Mononuclear cell (primary cell): ENCODE measurements around the gene PCAT7. TPM values are rescaled to one million over a fixed set of nuclear protein-coding genes. Genes with fewer than 3 reads are reported as not detected.
"Not testable (repeated sequence)": the region's sequence is repeated elsewhere in the genome, so short reads cannot be mapped to it uniquely, and the experiment has no call there.

Experiments used
- H3K27me3 ChIP-seq: 2 replicates; pipeline ENCODE4 v1.6.0; 2011; ENCODE audit warnings: low read length, control low read depth; ENCODE audit not compliant: insufficient read depth
- H3K4me1 ChIP-seq: 2 replicates; pipeline ENCODE4 v1.5.1; 2011; ENCODE audit warnings: mild to moderate bottlenecking, low read length, control low read depth; ENCODE audit not compliant: insufficient read depth
- H3K4me3 ChIP-seq: 2 replicates; pipeline ENCODE4 v1.5.1; 2011; ENCODE audit warnings: mild to moderate bottlenecking, low read length, moderate library complexity
- H3K9me3 ChIP-seq: 2 replicates; pipeline ENCODE4 v1.5.1; 2011; ENCODE audit warnings: low read depth, mild to moderate bottlenecking, control low read depth, low read length
- total RNA-seq: library from RNA; depleted of rRNA; stranded (reverse); fragments of >200 nt; gene quantifications from one replicate; pipeline ENCODE4 v1.2.3, GENCODE V29; 2012

The PCAT7 gene
- total RNA-seq, 1 donor = not detected

DNA sequence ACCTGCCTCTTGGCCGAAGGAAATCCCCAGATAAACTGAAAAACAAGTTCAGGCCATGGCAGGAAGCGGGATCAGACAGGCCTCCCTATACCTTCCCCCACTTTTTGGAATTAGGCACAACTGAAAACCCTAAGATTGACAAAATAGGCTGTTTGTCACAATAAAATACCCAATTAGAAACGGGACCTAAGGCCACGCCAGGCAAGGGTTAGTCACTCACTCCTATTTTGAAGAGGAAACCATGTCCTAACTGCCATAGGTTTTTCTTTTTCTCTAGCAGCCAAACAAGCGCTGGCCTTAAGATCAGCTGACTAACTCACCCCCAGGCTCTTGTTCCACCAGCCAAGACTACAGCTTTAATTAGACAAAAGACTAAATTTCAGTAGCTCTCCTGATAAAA, 26.8 kb downstream of the PCAT7 start:
- Histone ChIP-seq H3K4me3 (no peak overlapping the region), H3K4me1 (peaks cover 6% of the 10 kb centered on the region), H3K9me3 (no peaks in the 10 kb centered on the region)

DNA sequence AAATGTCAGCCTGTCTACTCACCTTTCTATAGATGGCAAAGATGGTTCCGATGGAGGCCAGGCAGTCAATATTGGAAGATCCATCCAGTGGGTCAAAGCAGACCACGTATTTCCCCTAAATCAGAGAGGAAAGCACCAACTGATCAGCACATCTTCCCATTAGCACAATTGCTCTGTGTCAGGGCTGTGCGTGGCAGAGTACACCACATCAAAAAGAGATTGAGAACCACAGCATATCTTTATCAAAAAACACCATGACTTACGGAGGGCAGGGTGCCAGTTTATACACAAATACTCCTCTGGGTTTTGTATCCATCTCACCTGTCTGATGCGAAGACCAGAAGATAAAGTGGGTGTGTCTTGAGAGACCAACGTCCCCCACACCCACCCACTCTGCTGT, 29.7 kb downstream of the PCAT7 start:
- Histone ChIP-seq H3K4me3 (no peak overlapping the region), H3K9me3 (no peaks in the 10 kb centered on the region), H3K4me1 (peaks cover 7% of the 10 kb centered on the region), H3K27me3 (no peaks in the 10 kb centered on the region)

More for the DNA sequence above, 26.8 kb downstream of the PCAT7 start:
- H3K27me3 ChIP-seq = no peaks in the 10 kb centered on the region

DNA sequence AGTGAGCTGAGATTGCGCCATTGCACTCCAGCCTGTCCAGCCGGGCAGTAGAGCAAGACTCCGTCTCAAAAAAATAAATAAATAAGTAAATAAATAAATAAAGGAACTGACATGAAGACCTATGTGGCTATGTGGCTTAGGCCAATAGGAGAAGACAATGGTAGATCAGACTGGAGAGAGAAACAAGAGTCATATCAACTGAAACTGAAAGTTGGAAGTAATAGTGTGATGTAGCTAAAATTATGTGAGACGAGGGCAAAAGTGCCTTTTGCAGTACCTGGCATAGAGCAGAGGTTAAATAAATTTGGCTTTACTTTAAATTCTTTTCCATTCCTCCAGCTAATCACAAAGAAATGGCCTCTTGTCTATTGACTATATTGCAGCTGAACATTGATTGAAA, 31.4 kb downstream of the PCAT7 start:
- H3K9me3 ChIP-seq = no peaks in the 10 kb centered on the region
- H3K4me1 ChIP-seq = peaks cover 7% of the 10 kb centered on the region
- H3K4me3 ChIP-seq = no peak overlapping the region
- H3K27me3 ChIP-seq = no peaks in the 10 kb centered on the region

DNA sequence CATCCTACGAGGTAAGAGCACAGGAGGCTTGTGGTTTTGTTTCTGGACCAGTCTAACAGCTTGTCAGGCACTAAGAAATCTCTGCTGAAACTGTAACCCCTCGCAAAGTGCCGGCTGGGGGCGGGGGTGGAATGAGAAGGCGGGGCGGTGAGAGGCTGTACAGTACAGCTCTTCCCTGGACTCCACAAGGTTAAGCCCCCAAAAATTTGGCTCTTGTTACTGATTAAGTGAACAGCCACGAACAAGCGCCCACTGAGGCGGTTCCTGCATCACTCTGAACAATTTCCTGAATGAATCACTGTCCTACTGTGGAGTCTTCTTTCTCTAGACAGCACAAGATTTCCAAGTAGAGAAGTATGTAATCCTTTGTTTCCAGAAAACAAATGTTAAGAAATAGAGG, 31.9 kb downstream of the PCAT7 start:
- Histone ChIP-seq H3K4me3 (no peak overlapping the region), H3K4me1 (peaks cover 7% of the 10 kb centered on the region), H3K9me3 (no peaks in the 10 kb centered on the region), H3K27me3 (no peaks in the 10 kb centered on the region)

DNA sequence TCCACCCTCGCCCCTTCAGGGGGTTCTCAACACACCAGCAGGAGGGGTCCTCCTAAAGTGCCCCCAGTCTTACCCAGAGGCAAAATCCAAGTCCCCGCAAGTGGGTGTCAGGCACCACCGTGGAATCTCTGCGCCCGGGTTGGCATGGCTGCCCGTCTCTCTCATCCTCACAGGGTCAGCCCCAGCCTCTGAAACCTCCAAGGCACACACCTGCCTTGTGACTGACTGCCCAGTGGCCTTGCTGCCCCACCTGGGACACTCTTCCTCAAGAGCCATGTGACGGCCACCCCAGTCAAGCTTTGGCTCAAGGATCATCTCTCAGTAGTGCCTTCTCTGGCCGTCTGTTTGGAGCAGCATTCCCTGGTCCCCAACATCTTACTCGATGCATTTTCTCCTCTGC, 33.8 kb downstream of the PCAT7 start:
- no peaks in the 10 kb centered on the region for H3K9me3 ChIP-seq
- no peaks in the 10 kb centered on the region for H3K27me3 ChIP-seq
- H3K4me3 ChIP-seq = no peak overlapping the region
- peaks cover 7% of the 10 kb centered on the region for H3K4me1 ChIP-seq

DNA sequence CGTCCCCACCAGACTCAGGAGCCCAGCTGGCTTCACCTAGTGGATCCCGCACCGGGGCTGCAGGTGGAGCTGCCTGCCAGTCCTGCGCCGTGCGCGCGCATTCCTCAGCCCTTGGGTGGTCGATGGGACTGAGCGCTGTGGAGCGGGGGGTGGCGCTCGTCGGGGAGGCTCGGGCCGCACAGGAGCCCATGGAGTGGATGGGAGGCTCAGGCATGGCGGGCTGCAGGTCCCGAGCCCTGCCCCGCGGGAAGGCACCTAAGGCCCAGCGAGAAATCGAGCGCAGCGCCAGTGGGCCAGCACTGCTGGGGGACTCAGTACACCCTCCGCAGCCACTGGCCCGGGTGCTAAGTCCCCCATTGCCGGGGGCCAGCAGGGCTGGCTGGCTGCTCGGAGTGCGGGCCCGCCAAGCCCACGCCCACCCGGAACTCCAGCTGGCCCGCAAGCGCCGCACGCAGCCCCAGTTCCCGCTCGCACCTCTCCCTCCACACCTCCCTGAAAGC, 36.2 kb downstream of the PCAT7 start:
- H3K4me1 ChIP-seq, H3K27me3 ChIP-seq, H3K9me3 ChIP-seq, H3K4me3 ChIP-seq: not testable (repeated sequence)

DNA sequence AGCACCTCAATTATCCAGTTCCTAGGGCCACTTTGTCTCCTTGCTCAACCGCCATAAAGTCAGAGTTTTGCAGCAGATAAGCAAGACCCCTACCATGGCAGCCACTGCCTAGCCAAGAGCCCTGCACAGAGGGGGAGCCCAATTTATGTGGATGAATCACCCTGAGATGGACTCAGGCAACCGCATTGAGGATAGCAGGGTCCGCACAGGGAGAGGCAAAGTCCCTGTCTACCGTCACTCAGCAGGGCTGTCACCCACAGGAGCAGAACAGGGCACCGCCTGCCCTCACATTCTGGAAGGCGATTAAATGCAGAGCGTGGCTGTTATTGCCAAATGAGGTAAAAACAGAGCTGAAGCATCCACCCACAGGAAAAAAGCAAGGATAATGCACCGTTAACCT, 37.0 kb downstream of the PCAT7 start:
- Histone ChIP-seq H3K27me3 (no peaks in the 10 kb centered on the region), H3K4me3 (no peak overlapping the region), H3K4me1 (peaks cover 1% of the 10 kb centered on the region), H3K9me3 (no peaks in the 10 kb centered on the region)

DNA sequence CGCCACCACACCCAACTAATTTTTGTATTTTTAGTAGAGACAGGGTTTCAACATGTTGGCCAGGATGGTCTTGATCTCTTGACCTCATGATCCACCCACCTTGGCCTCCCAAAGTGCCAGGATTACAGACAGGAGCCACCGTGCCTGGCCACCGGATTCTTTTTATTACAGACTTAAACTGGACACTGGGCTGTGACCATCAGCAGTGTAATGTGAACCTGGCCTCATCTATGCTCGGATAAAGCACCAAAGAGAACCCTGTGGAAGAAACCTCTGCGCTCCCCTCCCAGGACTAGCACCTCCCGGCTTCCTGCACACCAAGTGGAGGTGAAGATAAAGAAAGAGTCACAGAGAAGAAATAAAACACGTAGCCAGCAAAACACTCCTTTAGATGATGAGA, 37.8 kb downstream of the PCAT7 start:
- not testable (repeated sequence) for H3K4me1 ChIP-seq, H3K27me3 ChIP-seq, H3K9me3 ChIP-seq, H3K4me3 ChIP-seq

DNA sequence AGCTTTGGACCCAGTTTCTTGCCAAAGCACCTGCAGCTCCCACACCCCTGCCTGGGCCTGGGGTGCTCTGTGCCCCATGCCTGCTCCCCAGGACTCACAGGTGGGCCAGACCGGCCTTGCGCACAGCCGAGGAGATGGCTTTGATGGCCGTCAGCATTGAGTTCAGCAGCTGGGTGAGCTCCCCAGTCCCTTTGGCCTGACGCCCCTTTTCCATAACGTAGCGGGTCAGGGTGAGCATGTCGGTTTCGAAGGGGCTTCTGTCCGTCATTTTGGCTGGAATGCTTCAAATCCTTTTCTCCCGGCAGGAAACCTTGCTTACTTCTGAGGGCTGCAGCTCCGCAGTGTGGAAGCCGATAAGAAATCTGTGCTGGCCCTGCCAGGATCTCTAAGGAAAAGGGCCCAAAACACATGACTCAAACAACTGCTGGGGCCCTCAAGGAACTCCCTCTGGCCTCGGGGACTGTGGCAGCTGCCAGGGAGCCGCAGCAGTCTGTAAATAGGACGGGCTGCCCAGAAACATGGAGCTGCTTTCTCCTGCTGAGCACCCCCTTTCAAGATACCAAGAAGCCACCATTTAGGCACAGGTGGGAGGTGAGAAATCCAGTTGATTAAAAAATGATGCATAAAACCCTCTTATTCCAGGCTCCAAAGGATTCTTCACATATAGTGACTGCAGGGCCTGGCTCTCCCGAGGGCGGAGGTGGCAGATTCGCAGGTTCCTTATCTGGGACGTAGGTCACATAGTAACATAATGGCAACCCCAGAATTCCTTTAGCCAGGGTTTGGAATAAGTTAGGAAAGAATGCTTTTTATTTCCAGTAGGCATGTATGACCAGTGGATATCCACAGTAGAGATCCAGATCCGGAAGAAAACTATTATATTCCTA, 38.8 kb downstream of the PCAT7 start, which contains the start of gene FBP2:
FBP2 (minus strand) TSS at position 366 of the 887 bp plus-strand sequence; CDS start at position 268, 98 bp downstream.
- H3K4me1 ChIP-seq = no peaks in the 10 kb centered on the region
- no peak within 1 kb of the TSS for H3K4me3 ChIP-seq
- H3K27me3 ChIP-seq = no peaks in the 10 kb centered on the region
- no peaks in the 10 kb centered on the region for H3K9me3 ChIP-seq

DNA sequence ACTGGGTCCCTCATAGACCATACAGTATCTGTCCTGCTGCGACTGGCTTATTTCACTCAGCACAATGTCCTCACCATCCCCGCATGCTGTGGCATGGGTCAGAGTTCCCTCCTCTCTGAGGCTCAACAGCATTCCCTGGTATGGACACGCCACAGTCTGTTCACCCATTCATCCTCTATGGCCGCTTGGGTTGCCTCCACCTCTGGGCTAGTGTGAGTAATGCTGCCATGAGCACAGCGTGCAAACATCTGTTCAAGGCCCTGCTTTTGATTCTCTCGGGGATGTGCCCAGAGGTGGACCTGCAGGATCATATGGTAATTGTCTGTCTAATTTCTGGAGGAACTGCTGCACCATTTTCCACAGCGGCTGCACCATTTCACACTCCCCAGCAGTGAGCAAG, 44.2 kb downstream of the PCAT7 start:
- Histone ChIP-seq H3K4me1 (no peaks in the 10 kb centered on the region), H3K27me3 (no peaks in the 10 kb centered on the region), H3K4me3 (no peak overlapping the region), H3K9me3 (no peaks in the 10 kb centered on the region)

DNA sequence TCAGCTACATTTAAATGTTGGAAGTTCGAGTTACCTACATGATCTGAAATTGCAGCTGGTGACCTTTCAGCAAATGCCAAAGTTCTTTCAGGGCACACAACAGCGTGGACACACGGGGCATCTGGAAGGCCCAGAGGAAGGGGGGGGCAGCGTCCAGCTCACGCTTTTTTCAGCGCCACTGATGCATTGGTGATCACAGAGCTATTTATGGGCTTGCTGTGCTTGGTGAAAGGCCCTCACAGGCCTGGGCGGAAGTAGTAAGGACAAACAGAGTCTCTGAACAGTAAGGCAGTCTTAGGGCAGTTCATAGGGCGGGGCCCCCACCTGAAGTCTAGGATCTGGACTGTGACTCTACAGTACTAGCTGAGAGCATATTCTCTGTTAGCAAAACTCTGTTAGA, 45.4 kb downstream of the PCAT7 start:
- Histone ChIP-seq H3K9me3 (no peaks in the 10 kb centered on the region), H3K4me3 (no peak overlapping the region), H3K27me3 (no peaks in the 10 kb centered on the region), H3K4me1 (no peaks in the 10 kb centered on the region)

DNA sequence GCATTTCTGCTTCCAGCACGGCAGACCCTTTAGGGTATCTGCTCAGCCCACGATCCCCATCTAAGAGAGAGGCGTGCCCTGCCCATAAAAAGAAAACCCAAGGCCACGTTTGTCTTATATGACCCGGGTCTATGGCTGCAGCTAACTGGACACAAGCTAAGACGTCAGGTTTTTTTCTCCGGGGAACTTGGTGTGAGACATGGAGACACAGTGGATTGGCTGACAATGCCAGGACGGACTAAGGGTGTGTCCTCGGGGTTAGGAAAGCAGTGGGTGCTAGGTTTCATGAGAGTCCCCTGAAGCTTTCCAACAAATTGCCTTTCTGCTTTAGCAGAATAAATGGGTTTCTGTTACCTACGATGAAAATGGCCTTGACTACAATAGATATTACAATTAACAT, 45.8 kb downstream of the PCAT7 start:
- H3K4me1 ChIP-seq = no peaks in the 10 kb centered on the region
- H3K9me3 ChIP-seq = no peaks in the 10 kb centered on the region
- no peak overlapping the region for H3K4me3 ChIP-seq

DNA sequence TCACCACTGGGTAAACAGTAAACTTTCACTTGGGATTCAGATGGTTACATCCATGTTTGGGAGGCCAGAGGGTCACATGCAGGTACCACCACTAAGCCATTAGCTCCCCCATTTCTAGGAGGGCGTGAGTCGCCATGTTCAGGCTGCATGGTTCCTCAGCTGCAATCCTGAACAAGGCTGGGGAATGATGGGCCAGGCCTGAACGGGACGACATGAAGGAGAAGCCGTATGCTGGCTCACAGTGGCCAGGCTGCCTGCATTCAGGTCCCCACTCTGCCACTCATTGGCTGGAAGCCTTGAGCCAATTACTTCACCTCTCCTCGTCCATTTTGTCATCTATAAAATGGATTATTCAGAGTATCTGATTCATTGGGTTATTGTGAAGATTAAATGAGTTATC, 47.8 kb downstream of the PCAT7 start:
- Histone ChIP-seq H3K9me3 (no peaks in the 10 kb centered on the region), H3K4me1 (no peaks in the 10 kb centered on the region), H3K27me3 (no peaks in the 10 kb centered on the region), H3K4me3 (no peak overlapping the region)

More for the DNA sequence above, 45.8 kb downstream of the PCAT7 start:
- no peaks in the 10 kb centered on the region for H3K27me3 ChIP-seq

DNA sequence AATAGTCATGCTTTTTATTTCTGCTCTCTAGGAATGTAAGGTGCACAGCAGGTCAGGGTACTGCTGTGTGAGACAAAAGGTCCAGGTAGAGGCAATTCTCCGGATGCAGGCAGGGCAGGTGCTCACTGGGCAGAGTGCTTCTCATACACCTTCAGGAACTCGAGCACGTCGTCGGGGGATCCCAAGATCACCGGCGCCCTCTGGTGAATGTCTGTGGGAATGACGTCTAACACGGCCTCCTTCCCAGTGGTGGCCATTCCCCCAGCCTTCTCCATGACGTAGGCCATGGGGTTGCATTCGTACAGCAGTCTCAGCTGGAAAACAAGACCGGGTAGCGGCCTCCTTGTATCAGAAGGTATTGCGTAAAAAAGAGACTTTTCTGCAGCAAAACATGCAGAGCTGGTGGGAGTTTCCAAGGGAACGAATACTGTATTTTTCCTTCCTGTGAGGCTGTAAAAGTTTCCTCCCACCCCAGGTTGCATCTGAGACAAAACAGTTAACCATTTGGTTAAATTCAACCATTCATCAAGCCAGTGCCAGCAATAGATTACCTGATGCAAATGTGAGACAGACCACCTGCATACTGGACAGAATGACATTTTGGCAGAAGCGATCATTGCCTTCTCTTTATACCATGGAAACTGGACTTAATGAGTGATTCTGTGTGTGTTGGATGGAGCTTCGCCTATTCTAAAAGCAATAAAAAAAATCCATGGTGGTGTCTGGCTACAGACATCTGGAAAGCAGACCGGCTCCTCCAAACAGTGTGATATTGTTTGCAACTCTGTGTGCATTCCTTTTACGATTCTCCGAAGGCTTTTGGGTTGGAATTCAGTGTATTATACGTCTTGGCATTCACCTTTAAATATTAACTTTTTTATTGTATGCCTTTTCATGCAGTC, 48.6 kb downstream of the PCAT7 start:
- Histone ChIP-seq H3K27me3 (no peaks in the 10 kb centered on the region), H3K4me1 (no peaks in the 10 kb centered on the region), H3K9me3 (no peaks in the 10 kb centered on the region)

More for the DNA sequence above, 48.6 kb downstream of the PCAT7 start:
- H3K4me3 ChIP-seq = no peak overlapping the region
